EL (cell line): Measurements from ENCODE around the gene SOX11.

Experiments
- DNase-seq: peaks from one replicate; pipeline ENCODE4 v3.0.0-alpha.2; 2016

The SOX11 gene

DNA sequence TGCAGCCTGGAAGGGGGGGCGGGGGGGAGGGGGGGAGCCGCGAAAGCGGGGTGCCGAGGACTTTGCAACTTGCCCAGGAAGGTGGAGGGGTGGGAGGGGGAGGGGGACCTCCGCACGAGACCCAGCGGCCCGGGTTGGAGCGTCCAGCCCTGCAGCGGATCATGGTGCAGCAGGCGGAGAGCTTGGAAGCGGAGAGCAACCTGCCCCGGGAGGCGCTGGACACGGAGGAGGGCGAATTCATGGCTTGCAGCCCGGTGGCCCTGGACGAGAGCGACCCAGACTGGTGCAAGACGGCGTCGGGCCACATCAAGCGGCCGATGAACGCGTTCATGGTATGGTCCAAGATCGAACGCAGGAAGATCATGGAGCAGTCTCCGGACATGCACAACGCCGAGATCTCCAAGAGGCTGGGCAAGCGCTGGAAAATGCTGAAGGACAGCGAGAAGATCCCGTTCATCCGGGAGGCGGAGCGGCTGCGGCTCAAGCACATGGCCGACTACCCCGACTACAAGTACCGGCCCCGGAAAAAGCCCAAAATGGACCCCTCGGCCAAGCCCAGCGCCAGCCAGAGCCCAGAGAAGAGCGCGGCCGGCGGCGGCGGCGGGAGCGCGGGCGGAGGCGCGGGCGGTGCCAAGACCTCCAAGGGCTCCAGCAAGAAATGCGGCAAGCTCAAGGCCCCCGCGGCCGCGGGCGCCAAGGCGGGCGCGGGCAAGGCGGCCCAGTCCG, 540 bp downstream of the SOX11 start:
- no peak for DNase-seq

GRCh38 chr2:5693287-5694201, 1.4 kb downstream of the SOX11 start:
- DNase-seq = no peak

- no peak for DNase-seq
Observed at GRCh38 chr2:5694306-5694705, 2.1 kb downstream of the SOX11 start.

GRCh38 chr2:5695654-5696403, 3.6 kb downstream of the SOX11 start:
- DNase-seq = no peak

- DNase-seq = no peak
Observed at GRCh38 chr2:5696404-5696944, 4.3 kb downstream of the SOX11 start.

DNA sequence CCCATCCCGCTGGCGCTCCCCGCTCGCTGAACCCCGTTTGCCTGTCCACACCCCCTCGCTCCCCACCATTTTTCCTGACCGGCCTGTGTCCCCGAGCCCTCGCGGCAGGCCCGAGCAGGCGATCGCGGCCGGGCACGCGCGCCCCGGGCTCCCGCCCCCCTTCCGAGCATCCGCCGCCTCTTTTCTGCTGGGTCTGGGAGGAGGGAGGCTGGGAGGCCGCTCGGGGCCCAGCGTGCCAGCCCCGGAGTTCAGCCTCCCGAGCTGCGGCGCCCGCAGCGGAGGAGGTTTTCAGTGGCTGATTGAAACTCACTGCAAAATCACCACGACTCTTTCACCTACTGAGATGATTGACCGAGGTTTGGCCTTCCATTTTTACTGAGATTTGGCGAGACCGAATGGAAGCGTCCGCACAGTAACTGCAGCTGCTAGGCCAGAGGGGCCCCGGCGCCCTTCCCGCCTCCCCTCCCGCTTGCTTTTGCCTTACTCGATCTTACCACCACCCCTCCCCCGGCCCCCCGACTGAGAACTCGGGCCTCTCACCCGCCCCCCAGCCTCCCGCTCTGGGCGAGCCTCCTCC, 4.8 kb downstream of the SOX11 start:
- no peak for DNase-seq

- DNase-seq = no peak
Observed at GRCh38 chr2:5697562-5697961, 5.4 kb downstream of the SOX11 start.

DNA sequence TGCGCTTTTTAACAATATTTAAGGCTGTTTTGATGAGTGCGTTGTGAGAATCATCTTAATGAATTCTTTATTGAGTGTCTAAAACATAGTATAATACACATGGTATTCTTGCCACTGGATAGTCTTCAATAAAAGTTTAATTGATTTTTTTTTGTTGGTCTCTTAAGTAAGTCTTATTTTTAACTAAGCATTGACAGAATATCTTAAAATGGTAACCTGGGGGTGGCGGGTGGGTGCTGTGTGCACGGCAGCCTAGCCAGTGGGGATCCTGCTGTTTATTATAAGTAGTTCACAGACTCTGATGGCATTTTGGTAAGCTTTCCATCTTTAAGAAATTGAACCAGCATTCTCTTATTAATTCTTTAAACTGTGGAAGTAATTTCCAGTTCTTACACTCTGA, 6.0 kb downstream of the SOX11 start:
- DNase-seq = no peak

- DNase-seq = no peak
Observed at GRCh38 chr2:5699963-5700362, 7.8 kb downstream of the SOX11 start.

DNA sequence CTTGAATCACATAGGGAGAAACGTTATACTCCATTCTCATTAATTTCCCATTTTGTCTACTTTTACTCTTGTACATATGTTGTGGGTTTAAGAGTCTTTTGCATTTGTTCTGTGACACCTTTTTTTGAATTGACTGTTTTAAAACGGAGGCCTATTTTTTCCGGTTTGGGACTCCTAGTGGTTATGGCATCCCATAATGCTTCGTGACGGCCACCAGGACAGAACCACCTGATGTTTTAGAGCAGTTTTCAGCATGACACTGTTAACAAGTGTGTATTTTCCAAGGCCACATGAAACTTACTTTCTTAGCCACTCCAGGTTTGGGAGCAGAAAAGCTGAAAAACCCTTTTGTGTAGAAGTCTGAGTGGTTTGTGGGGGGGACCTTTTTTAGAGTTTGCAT, 8.4 kb downstream of the SOX11 start:
- DNase-seq = no peak

- DNase-seq = no peak
Observed at GRCh38 chr2:5701266-5701665, 9.1 kb downstream of the SOX11 start.

- DNase-seq = no peak
Observed at GRCh38 chr2:5703166-5703565, 11.0 kb downstream of the SOX11 start.

- DNase-seq = no peak
Observed at GRCh38 chr2:5705490-5705889, 13.3 kb downstream of the SOX11 start.

- DNase-seq = no peak
Observed at GRCh38 chr2:5706717-5707455, 14.7 kb downstream of the SOX11 start.

GRCh38 chr2:5710615-5711014, 18.4 kb downstream of the SOX11 start:
- DNase-seq = no peak

GRCh38 chr2:5713101-5713500, 20.9 kb downstream of the SOX11 start:
- no peak for DNase-seq

- no peak for DNase-seq
Observed at GRCh38 chr2:5719629-5720334, 27.6 kb downstream of the SOX11 start.

GRCh38 chr2:5720426-5720825, 28.2 kb downstream of the SOX11 start:
- DNase-seq = no peak

GRCh38 chr2:5722236-5722635, 30.1 kb downstream of the SOX11 start:
- DNase-seq = no peak

GRCh38 chr2:5723791-5724735, 31.9 kb downstream of the SOX11 start:
- DNase-seq = no peak
